HG03439 (cell line): ENCODE data around the gene PTPRT.
"Not testable (repeated sequence)": the region's sequence is repeated elsewhere in the genome, so short reads cannot be mapped to it uniquely, and the experiment has no call there.

Source experiments
- ATAC-seq: cut with Tn5 transposase; IDR thresholded peaks from one replicate; pipeline ENCODE4 v1.9.1; 2021; ENCODE audit warnings: mild to moderate bottlenecking, moderate library complexity; ENCODE audit not compliant: unreplicated experiment

PTPRT gene

DNA sequence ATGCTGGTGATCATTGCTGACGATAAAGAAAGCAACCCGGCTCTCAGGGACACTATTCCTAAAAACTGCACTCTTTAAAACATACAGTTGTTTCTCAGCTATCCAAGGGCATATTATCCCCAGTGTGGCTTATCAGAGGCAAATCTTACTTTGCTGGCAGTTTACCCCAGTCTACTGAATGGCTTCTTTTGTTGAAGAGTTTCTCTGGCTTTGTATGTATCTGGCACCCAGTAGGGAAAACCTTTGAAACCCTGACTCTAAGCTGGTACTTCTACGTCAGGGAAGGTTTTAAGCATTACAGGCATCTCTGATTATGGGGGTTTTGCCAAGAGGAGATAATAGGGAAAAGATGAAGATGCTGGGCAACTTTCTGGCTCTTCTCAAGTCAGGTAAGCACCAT lies 933.9 kb downstream of the PTPRT start:
- no peak for ATAC-seq

DNA sequence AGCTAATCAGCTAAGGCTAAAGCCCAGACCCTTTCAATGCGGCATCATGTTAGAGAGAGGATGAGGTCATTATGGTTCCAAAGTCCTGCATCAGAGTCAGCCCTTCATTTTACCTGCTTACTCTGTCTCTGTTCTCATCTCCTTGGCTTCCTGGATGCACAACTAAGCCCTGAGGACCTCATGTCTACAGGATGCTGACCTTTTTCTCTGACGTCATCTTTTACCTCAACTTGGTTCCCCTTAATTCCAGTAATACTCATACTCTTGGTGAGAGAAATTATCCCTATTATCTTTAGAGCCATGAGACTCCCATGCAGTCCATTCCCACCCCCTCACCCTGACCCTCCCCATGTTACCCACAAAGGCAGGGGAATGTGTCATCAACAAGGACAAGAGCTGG lies 935.0 kb downstream of the PTPRT start:
- no peak for ATAC-seq

GRCh38 chr20:42252116-42252515 lies 937.6 kb downstream of the PTPRT start:
- no peak for ATAC-seq

GRCh38 chr20:42218621-42219374 lies 970.9 kb downstream of the PTPRT start:
- ATAC-seq = no peak

DNA sequence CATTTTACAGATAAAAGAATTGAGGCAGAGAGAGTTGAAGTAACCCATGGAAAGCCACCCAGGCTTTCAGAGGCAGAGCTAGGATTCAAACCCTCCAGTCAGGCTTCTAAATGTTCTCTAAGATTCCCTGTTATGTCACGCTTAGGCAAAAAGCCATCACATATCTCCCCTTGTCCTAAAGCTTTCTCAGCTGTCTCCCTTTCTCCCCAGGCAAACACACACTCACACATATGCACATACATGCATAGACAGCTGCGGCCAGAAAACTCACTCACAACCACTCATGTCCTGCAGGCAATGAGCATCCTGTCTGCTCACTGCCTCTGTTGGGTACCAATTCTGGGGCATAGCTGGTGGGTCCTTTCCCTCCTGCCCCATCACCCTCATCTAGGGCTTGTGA lies 975.6 kb downstream of the PTPRT start:
- no peak for ATAC-seq

- ATAC-seq = no peak
These were observed 977.3 kb downstream of the PTPRT start for GRCh38 chr20:42212391-42212790.

- not testable (repeated sequence) for ATAC-seq
These were observed 983.1 kb downstream of the PTPRT start for GRCh38 chr20:42206557-42206956.

DNA sequence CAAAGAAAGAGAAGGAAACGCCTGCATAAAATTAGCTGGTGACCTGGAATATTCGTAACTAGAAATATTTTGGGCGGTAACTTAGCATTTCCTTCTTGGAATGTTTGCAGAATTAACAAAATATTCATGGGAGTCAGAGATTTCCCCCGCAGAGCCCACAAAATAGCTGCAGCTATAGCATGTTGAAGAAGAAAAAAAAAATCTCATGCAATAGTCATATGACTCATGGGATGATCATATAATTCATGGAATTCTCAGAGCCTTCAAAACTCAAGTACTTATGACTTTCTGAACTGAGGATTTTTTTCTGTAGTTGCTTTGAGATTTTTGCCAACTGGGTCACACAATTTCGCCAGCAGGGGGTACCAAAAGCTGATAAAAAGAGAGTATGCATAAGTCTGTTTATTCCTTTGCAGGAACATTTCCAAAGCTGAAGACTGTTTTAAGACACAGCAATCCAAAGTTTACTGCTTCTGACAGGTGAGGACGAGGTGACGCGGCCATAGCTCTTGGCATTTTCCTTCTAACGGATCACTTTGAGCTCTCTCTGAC lies 985.5 kb downstream of the PTPRT start:
- no peak for ATAC-seq

- ATAC-seq = no peak
These were observed 992.1 kb downstream of the PTPRT start for GRCh38 chr20:42197599-42197998.

- no peak for ATAC-seq
These were observed 996.6 kb downstream of the PTPRT start for GRCh38 chr20:42193119-42193518.

DNA sequence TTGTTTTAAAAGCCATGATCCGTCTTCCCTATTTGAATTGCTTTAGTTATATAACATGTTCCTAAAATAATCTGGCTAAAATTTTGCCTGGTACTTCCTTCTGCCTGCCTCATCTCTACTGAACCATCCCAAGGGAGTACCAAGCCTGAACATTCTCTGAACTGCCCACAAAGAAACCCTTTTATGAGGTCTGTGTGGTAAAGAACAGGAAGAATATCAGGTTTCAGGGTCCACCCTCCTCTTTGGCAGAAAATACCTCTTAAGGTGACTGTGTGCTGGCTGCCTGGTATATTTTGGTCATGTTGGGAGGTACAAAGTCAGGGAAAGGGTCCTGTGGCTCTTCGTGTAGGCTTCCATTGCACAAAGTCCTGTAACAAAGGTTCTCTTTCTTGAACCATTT lies 997.4 kb downstream of the PTPRT start:
- ATAC-seq = no peak

DNA sequence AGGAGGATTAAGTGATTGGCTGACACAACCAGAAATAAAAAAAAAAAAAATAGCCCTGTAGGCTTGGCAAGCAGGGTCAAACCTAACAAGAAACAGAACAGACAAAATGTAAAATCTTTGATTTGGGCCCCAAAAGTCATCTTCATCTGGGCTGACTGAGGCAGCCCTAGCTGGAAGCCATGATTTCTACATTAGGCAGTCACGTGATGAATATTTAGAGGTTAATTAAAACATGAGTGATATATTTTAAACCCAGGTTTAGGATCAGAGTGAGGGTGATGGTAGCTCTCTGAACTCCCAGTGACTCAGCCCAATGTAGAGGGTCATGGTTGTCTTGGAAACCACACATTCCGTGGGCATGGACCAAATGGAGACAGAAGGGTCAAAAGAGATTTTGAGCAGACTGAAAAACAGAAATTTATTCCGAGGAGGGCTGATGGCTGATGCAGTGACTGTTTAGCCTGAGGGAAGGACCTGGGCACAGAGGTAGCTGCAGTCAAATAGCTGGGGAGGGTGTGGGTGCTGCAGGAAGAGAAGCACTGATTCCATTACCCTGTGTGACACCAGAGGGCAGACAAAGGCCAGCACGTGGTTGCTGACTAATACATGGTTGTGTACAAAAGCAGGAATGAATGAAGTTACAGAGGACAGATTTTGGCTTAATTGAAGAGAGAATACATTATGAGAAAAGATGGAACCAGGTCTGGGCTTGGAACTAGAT lies 998.4 kb downstream of the PTPRT start:
- ATAC-seq = no peak

GRCh38 chr20:42190084-42190483 lies 999.6 kb downstream of the PTPRT start:
- ATAC-seq = no peak

- ATAC-seq = no peak
These were observed 1003.4 kb downstream of the PTPRT start for GRCh38 chr20:42186337-42186736.

GRCh38 chr20:42183147-42183546 lies 1006.6 kb downstream of the PTPRT start:
- no peak for ATAC-seq

GRCh38 chr20:42181064-42181463 lies 1008.6 kb downstream of the PTPRT start:
- ATAC-seq = no peak

DNA sequence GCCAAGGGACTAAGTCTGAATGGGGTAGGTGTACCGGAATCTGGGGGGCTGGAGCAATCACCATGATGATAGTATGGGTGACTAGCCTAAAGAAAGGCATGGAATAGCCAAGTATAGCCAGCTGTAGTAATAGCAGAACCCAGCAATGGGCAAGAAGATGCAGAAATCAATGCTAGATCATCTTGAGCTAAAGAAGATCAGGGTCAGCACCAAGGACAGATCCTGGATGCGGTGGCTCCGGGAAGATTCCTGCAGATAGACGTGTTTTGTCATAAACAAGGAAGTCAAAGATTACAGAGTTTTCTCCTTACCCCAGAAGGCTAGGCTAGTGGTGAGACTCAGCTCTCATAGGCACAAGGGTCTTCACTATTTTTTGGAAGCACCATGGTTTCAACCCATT lies 1009.9 kb downstream of the PTPRT start:
- no peak for ATAC-seq

- no peak for ATAC-seq
These were observed 1016.3 kb downstream of the PTPRT start for GRCh38 chr20:42173440-42173839.

GRCh38 chr20:42164121-42164890 lies 1025.4 kb downstream of the PTPRT start:
- no peak for ATAC-seq

- no peak for ATAC-seq
These were observed 1028.4 kb downstream of the PTPRT start for GRCh38 chr20:42161228-42161829.

DNA sequence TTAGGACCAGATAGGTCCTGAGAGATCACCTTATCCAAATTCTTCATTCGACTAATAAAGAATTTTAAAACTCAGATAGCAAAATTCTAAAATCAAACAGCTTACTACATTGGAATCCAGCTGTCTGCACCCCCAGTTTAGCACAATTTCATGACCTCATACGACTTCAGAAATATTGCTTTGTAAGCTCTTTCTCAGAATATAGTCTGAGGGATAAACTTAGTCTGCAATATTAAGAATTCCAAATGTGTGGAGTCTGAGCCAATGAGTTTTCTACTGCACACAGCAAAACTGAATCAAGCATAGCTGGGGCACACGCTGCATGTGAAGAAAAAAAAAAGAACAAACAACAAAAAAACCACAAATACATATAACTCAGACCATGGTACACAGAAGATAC lies 1029.9 kb downstream of the PTPRT start:
- no peak for ATAC-seq
